Measurements from ENCODE around the gene TTC14. TPM values are rescaled to one million over a fixed set of nuclear protein-coding genes. Genes with fewer than 3 reads are reported as not detected.
A peak's percentile ranks its signal among the peaks of the same experiment; 100 is the strongest.
"Not testable (repeated sequence)": the region's sequence is repeated elsewhere in the genome, so short reads cannot be mapped to it uniquely, and the experiment has no call there.

TTC14 gene
- total RNA-seq, 2 donors from 2014 or later: 49.2 to 65.3 TPM

GRCh38 chr3:180618563-180618962, 16.6 kb downstream of the TTC14 start:
- not testable (repeated sequence) for DNase-seq (ENCODE audit: low spot score in 2 of 2); H3K27ac Mint-ChIP-seq; ATAC-seq
- H3K9me3 Mint-ChIP-seq: peaks cover 0 to 15% of the 10 kb centered on the region in 2 donors
- H3K36me3 Mint-ChIP-seq: peaks cover 9 to 35% of the 10 kb centered on the region in 2 donors

GRCh38 chr3:180619723-180620122, 17.8 kb downstream of the TTC14 start:
- Mint-ChIP-seq H3K36me3 (peaks cover 20 to 47% of the 10 kb centered on the region in 2 donors), H3K27ac (no peak overlapping the region), H3K9me3 (peaks cover 0 to 26% of the 10 kb centered on the region in 2 donors)
- no peak for ATAC-seq
- DNase-seq (ENCODE audit: low spot score in 2 of 2): no peak

- ATAC-seq (peak; percentile 36 to 86), DNase-seq (ENCODE audit: low spot score in 2 of 2) (no peak)
- Mint-ChIP-seq H3K27ac (peak overlapping the region; percentile 72 to 90), H3K36me3 (peaks cover 34 to 62% of the 10 kb centered on the region in 2 donors), H3K9me3 (peaks cover 0 to 26% of the 10 kb centered on the region in 2 donors)
These were observed 22.8 kb downstream of the TTC14 start for GRCh38 chr3:180624714-180625113.

GRCh38 chr3:180626844-180627243, 24.9 kb downstream of the TTC14 start:
- ATAC-seq (no peak), DNase-seq (ENCODE audit: low spot score in 2 of 2) (no peak)
- Mint-ChIP-seq H3K27ac (no peak overlapping the region), H3K36me3 (peaks cover 31 to 57% of the 10 kb centered on the region in 2 donors), H3K9me3 (peaks cover 0 to 16% of the 10 kb centered on the region in 2 donors)

- DNase-seq (ENCODE audit: low spot score in 2 of 2) (no peak), ATAC-seq (peak; percentile 92 to 94)
- peaks cover 12 to 21% of the 10 kb centered on the region in 2 donors for H3K36me3 Mint-ChIP-seq
- no peaks in the 10 kb centered on the region for H3K9me3 Mint-ChIP-seq
- no peak overlapping the region for H3K27ac Mint-ChIP-seq
These were observed 28.4 kb downstream of the TTC14 start for GRCh38 chr3:180630371-180630770.

- peaks cover 5 to 12% of the 10 kb centered on the region in 2 donors for H3K36me3 Mint-ChIP-seq
These were observed 29.4 kb downstream of the TTC14 start for GRCh38 chr3:180631317-180631716.

GRCh38 chr3:180633722-180634121, 31.8 kb downstream of the TTC14 start:
- DNase-seq (ENCODE audit: low spot score in 2 of 2): no peak
- Mint-ChIP-seq H3K27ac (no peak overlapping the region), H3K36me3 (peaks cover 0 to 6% of the 10 kb centered on the region in 2 donors), H3K9me3 (no peaks in the 10 kb centered on the region)
- ATAC-seq: no peak

More at GRCh38 chr3:180631317-180631716, 29.4 kb downstream of the TTC14 start:
- H3K9me3 Mint-ChIP-seq: no peaks in the 10 kb centered on the region
- ATAC-seq: no peak
- no peak overlapping the region for H3K27ac Mint-ChIP-seq
- DNase-seq (ENCODE audit: low spot score in 2 of 2): no peak

- ATAC-seq (no peak), DNase-seq (ENCODE audit: low spot score in 2 of 2) (no peak)
- Mint-ChIP-seq H3K9me3 (no peaks in the 10 kb centered on the region), H3K36me3 (no peaks in the 10 kb centered on the region), H3K27ac (no peak overlapping the region)
These were observed 39.0 kb downstream of the TTC14 start for GRCh38 chr3:180640987-180641386.

- DNase-seq (ENCODE audit: low spot score in 2 of 2) (no peak), ATAC-seq (no peak)
- H3K9me3 Mint-ChIP-seq: no peaks in the 10 kb centered on the region
- H3K36me3 Mint-ChIP-seq: peaks cover 0 to 5% of the 10 kb centered on the region in 2 donors
- no peak overlapping the region for H3K27ac Mint-ChIP-seq
These were observed 44.3 kb downstream of the TTC14 start for GRCh38 chr3:180646187-180646790.

GRCh38 chr3:180656406-180656805, 54.4 kb downstream of the TTC14 start:
- DNase-seq (ENCODE audit: low spot score in 2 of 2) (no peak), ATAC-seq (no peak)
- H3K36me3 Mint-ChIP-seq: peaks cover 0 to 6% of the 10 kb centered on the region in 2 donors
- H3K9me3 Mint-ChIP-seq: no peaks in the 10 kb centered on the region
- no peak overlapping the region for H3K27ac Mint-ChIP-seq

- ATAC-seq (no peak), DNase-seq (ENCODE audit: low spot score in 2 of 2) (no peak)
- Mint-ChIP-seq H3K9me3 (no peaks in the 10 kb centered on the region), H3K27ac (no peak overlapping the region), H3K36me3 (peaks cover 0 to 6% of the 10 kb centered on the region in 2 donors)
These were observed 55.1 kb downstream of the TTC14 start for GRCh38 chr3:180657094-180657493.

Other genes starting within 250 kb of the TTC14 start
- under 1 TPM in 1 of 2 donors, not detected in 1; 0.09 TPM for gene CCDC39, start 77.3 kb downstream of the TTC14 start, total RNA-seq

All from activated naive CD4-positive, alpha-beta T cell treated with anti-CD3 and anti-CD28 coated beads, Interleukin-2, amount 50 U/mL, for 72 hours (primary cell).